Fibroblast of villous mesenchyme (primary cell): Measurements from ENCODE around the gene TMEM116. TPM values are rescaled to one million over a fixed set of nuclear protein-coding genes. Genes with fewer than 3 reads are reported as not detected.

Experiments
- DNase-seq: peaks from one replicate; pipeline ENCODE4 v3.0.0-alpha.2; 2010; ENCODE audit warnings: low read depth
- H3K4me3 ChIP-seq: 2 replicates; pipeline ENCODE4 v1.5.1; 2011; ENCODE audit warnings: low read depth, mild to moderate bottlenecking, low read length
- total RNA-seq: library from RNA; depleted of rRNA; stranded (reverse); fragments of >200 nt; gene quantifications from 2 replicates; pipeline ENCODE4 v1.2.3, GENCODE V29; 2012
- TF ChIP-seq, protein P1 (sequence below): IDR thresholded peaks from 2 replicates; pipeline ENCODE4 v1.5.1; 2012; ENCODE audit warnings: low read depth, mild to moderate bottlenecking, low read length; ENCODE audit not compliant: insufficient read depth

TMEM116 gene
- total RNA-seq, 1 donor: 7.3 TPM

DNA sequence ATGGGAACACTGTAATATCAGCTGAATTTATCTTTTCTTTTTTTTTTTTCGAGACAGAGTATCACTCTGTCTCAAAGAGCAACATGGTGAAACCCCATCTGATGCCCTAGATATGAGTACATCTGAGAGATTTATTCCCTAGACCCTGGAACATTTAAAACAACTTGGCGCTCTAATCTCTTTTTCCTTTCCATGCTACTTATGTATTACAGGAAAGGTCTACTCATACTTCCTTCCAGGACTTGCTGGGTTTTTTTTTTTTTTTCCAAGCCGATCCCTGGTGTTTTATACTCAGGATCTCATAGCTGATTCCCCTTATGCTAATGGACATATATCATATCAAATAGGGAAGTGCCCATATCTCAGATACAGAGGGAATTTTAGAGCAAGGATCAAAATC is 87.8 kb downstream of the TMEM116 start:
- TF ChIP-seq, protein P1, sequence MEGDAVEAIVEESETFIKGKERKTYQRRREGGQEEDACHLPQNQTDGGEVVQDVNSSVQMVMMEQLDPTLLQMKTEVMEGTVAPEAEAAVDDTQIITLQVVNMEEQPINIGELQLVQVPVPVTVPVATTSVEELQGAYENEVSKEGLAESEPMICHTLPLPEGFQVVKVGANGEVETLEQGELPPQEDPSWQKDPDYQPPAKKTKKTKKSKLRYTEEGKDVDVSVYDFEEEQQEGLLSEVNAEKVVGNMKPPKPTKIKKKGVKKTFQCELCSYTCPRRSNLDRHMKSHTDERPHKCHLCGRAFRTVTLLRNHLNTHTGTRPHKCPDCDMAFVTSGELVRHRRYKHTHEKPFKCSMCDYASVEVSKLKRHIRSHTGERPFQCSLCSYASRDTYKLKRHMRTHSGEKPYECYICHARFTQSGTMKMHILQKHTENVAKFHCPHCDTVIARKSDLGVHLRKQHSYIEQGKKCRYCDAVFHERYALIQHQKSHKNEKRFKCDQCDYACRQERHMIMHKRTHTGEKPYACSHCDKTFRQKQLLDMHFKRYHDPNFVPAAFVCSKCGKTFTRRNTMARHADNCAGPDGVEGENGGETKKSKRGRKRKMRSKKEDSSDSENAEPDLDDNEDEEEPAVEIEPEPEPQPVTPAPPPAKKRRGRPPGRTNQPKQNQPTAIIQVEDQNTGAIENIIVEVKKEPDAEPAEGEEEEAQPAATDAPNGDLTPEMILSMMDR: no peak
- H3K4me3 ChIP-seq: no peak overlapping the region
- DNase-seq: no peak

DNA sequence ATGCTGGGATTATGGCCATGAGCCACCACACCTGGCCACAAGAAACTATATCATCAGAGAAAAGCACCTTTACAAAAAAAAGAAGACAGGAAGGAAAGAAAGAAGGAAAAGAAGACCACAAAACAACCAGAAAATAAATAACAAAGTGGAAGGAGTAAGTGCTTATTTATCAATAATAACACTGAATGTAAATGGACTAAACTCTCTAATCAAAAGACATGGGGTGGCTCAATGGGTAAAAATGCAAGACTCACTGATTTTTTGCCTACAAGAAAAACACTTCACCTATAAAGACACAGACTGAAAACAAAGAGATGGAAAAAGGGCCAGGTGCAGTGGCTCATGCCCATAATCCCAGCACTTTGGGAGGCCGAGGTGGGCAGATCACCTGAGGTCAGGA is 105.2 kb downstream of the TMEM116 start:
- TF ChIP-seq, protein P1: no peak
- no peak for DNase-seq
- no peak overlapping the region for H3K4me3 ChIP-seq

DNA sequence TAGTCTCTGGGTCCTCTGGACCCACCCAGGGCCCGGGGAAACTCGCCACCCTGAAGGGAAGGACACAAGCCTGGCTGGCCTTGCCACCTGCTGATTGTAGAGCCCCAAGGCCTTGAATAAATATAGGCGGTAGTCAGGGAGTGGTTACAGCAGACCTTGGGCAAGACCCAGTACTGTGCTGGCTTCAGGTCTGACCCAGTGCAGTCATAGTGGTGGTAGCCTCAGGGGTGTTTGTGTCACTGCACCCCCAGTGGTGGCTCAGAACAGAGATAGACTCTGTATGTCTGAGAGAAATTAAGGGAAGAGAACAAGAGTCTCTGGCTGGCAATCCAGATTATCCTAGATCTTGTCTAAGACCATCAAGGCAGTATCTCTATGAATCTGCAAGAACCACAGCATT is 107.5 kb downstream of the TMEM116 start:
- no peak overlapping the region for H3K4me3 ChIP-seq
- TF ChIP-seq, protein P1: no peak
- no peak for DNase-seq

GRCh38 chr12:111904446-111904975 is 108.5 kb downstream of the TMEM116 start:
- no peak for DNase-seq
- no peak overlapping the region for H3K4me3 ChIP-seq
- TF ChIP-seq, protein P1: no peak

- no peak for DNase-seq
- TF ChIP-seq, protein P1: no peak
- no peak overlapping the region for H3K4me3 ChIP-seq
These were observed 111.8 kb downstream of the TMEM116 start for GRCh38 chr12:111901182-111901581.

DNA sequence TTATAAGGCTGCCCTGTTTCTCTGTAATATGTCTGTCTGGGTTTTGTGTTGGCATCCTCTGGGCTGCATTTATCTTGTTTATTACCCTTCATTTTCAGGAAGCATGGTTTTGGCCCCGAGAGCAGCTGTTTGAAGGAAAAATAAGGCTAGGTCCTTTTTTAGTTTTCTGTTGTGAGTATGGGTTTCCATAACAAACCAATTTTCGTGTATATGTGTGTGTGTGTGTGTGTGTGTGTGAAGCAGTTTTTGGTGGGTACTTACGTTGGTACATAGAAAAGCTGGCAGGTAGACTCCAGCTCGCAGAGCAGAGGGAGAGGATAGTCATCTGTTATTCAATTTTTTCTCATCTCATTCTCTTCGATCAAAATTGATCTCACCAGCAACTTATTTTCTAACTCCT is 118.4 kb downstream of the TMEM116 start:
- TF ChIP-seq, protein P1: no peak
- no peak for DNase-seq
- H3K4me3 ChIP-seq: no peak overlapping the region

GRCh38 chr12:111893287-111893686 is 119.7 kb downstream of the TMEM116 start:
- H3K4me3 ChIP-seq: no peak overlapping the region
- DNase-seq: no peak
- TF ChIP-seq, protein P1: no peak
